Sigmoid colon (tissue), 7 donors: Measurements from ENCODE around the gene GRIN2A. TPM values are rescaled to one million over a fixed set of nuclear protein-coding genes. Genes with fewer than 3 reads are reported as not detected.

ENCODE experiments used
- DNase-seq: peaks from one replicate; pipeline ENCODE4 v3.0.0-alpha.2; 2019
- H3K27ac ChIP-seq, 4 donors: fragments of 200-600 bp; sonication (generic); one replicate each; pipeline ENCODE4 v1.5.1; 2016 to 2019; ENCODE audit warnings: mild to moderate bottlenecking in 1 of 4
- H3K27me3 ChIP-seq, 3 donors: fragments of 200-600 bp; sonication (generic); one replicate each; pipeline ENCODE4 v1.5.1; 2019; ENCODE audit warnings: mild to moderate bottlenecking in 1 of 3
- H3K36me3 ChIP-seq, 4 donors: fragments of 200-600 bp; sonication (generic); one replicate each; pipeline ENCODE4 v1.5.1; 2016 to 2019
- H3K4me1 ChIP-seq, 4 donors: fragments of 200-600 bp; sonication (generic); one replicate each; pipeline ENCODE4 v1.5.1; 2017 to 2019
- H3K4me3 ChIP-seq, 4 donors: fragments of 200-600 bp; sonication (generic); one replicate each; pipeline ENCODE4 v1.5.1; 2017 to 2019; ENCODE audit warnings: mild to moderate bottlenecking in 2 of 4, moderate library complexity in 1 of 4
- H3K9me3 ChIP-seq, 4 donors: fragments of 200-600 bp in 3 of 4; sonication (generic) in 3 of 4; one replicate each; pipeline versions ENCODE4 v1.5.1 to v1.6.1; 2013 to 2019
- EP300 ChIP-seq, 4 donors: sonication (generic); formaldehyde crosslinking; IDR thresholded peaks; one replicate each; pipeline ENCODE4 v1.6.1; 2017; ENCODE audit warnings: antibody characterized with exemption in 4 of 4
- POLR2A ChIP-seq, 2 donors: fragments of 450-650 bp; IDR thresholded peaks; one replicate each; pipeline ENCODE4 v1.6.1; 2016; ENCODE audit warnings: antibody characterized with exemption in 2 of 2, mild to moderate bottlenecking in 2 of 2, moderate library complexity in 2 of 2
- POLR2AphosphoS5 ChIP-seq, 4 donors: sonication (generic); formaldehyde crosslinking; IDR thresholded peaks; one replicate each; pipeline ENCODE4 v1.6.1; 2017; ENCODE audit warnings: antibody characterized with exemption in 4 of 4
- WGBS, 2 donors: extraction: QIAGEN DNeasy Blood & Tissue Kit; methylation state at CpG; one replicate each; pipeline ENCODE4 v1.1.7; 2013; 5-methylcytosine and 5-hydroxymethylcytosine counted together
- intact Hi-C: fragments of 100-400 bp; cut with DNase I; formaldehyde crosslinking; loops from one replicate; pipeline ENCODE4 v1.15.1; 2023
- polyA plus RNA-seq, 3 donors: library from polyadenylated mRNA; stranded (reverse); fragments of 200-250 nt; gene quantifications; one replicate each; pipeline ENCODE4 v1.2.3, GENCODE V29; 2013
- total RNA-seq, 4 donors: library from RNA; depleted of rRNA; stranded (reverse); fragments of >200 nt; gene quantifications; one replicate each; pipeline ENCODE4 v1.1.0, GENCODE V29; 2016
- TF ChIP-seq, protein P1 (sequence below), 4 experiments: fragments of 450-650 bp in 3 of 4; fragments of 200-600 bp in 1 of 4; IDR thresholded peaks; one replicate each; pipeline ENCODE4 v1.5.1; 2016 to 2019; ENCODE audit warnings: antibody characterized with exemption in 4 of 4, mild to moderate bottlenecking in 3 of 4, moderate library complexity in 2 of 4
- donor health status: healthy with polysubstance abuse.
- donor health status: Bipolar disorder and iron deficiency.
- donor health status: healthy.

The GRIN2A gene
- total and polyA plus RNA-seq, 7 donors, result under 0.01 to 0.36 (median 0.09) TPM

DNA sequence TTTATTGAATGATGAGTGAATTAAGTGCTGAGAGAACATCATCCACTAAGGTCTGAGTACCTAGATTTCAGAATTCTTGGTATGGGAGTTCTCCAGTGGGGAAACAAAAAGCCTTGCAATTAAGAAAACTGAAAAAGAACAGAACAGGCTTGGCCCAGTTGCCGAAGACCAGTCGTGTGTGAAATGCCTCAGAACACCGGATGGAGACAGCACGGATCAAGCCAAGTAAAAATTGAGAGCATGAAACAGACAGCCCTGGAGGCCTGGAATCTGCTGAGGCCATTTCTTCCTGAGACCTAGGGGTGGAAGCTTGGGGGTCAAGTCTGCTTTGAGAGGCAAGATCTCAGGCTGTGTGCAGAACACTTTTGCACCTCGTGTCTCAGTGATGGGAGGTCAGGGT lies 43.3 kb downstream of the GRIN2A start:
- WGBS, 2 donors, result 78 to 83% methylated on average over 5 of the region's 5 CpGs
- intact Hi-C loops, result no loop called here
- TF ChIP-seq EP300 (IDR thresholded peaks at IDR 0.05) (no peak), POLR2AphosphoS5 (IDR thresholded peaks at IDR 0.05) (no peak), POLR2A (IDR thresholded peaks at IDR 0.05) (no peak)
- TF ChIP-seq, protein P1, sequence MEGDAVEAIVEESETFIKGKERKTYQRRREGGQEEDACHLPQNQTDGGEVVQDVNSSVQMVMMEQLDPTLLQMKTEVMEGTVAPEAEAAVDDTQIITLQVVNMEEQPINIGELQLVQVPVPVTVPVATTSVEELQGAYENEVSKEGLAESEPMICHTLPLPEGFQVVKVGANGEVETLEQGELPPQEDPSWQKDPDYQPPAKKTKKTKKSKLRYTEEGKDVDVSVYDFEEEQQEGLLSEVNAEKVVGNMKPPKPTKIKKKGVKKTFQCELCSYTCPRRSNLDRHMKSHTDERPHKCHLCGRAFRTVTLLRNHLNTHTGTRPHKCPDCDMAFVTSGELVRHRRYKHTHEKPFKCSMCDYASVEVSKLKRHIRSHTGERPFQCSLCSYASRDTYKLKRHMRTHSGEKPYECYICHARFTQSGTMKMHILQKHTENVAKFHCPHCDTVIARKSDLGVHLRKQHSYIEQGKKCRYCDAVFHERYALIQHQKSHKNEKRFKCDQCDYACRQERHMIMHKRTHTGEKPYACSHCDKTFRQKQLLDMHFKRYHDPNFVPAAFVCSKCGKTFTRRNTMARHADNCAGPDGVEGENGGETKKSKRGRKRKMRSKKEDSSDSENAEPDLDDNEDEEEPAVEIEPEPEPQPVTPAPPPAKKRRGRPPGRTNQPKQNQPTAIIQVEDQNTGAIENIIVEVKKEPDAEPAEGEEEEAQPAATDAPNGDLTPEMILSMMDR (IDR thresholded peaks at IDR 0.05), result no peak
- Histone ChIP-seq H3K36me3 (no peaks in the 10 kb centered on the region), H3K4me3 (no peak overlapping the region), H3K4me1 (peaks cover 0 to 7% (median 0%) of the 10 kb centered on the region in 4 donors), H3K27ac (no peak overlapping the region), H3K27me3 (no peaks in the 10 kb centered on the region), H3K9me3 (no peaks in the 10 kb centered on the region)
- DNase-seq, result no peak

DNA sequence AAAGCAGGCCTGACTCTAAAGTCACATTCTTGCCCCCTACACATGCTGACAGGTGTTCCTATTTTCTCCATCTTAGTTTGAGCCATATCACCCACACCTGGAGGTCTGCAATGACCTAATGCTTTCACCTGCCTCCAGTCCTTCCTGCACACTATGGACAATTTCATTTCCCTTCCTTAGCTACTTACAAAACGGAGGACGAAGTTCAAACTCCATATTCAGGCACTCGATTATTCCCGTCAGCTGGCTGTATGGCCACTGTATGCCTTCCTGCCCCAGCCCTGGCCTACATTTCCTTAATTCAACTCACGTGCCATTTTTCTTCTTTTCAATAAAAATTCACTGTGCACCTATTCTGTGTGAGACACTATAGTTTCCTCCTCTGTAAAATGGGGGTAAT lies 44.9 kb downstream of the GRIN2A start:
- no peaks in the 10 kb centered on the region for H3K9me3 ChIP-seq
- intact Hi-C loops, result no loop called here
- H3K4me1 ChIP-seq, result peaks cover 0 to 7% (median 0%) of the 10 kb centered on the region in 4 donors
- H3K27me3 ChIP-seq, result no peaks in the 10 kb centered on the region
- TF ChIP-seq EP300 (IDR thresholded peaks at IDR 0.05) (no peak), POLR2AphosphoS5 (IDR thresholded peaks at IDR 0.05) (no peak), POLR2A (IDR thresholded peaks at IDR 0.05) (no peak)
- TF ChIP-seq, protein P1 (IDR thresholded peaks at IDR 0.05), result no peak
- DNase-seq, result no peak
- H3K4me3 ChIP-seq, result no peak overlapping the region
- H3K36me3 ChIP-seq, result no peaks in the 10 kb centered on the region
- H3K27ac ChIP-seq, result no peak overlapping the region
- 79 to 82% methylated on average over 5 of the region's 5 CpGs for WGBS, 2 donors

DNA sequence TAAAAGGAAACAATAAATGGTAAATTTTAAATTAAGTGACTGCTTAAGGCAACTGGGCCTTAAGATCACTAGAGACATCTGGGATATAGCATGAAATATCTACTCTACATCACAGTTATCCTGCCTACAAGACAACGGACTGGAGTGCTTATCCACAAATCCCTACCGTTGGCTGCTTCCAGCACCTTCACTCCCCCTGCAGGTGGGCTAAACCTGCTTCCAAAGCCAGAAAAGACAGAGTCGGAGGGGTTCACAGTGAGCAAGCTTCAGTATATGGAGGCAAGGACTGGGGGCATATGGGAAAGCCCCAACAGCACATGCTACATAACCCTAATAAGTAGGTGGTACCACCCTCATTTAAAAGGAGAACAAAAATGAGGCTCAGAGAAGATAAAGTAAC lies 45.3 kb downstream of the GRIN2A start:
- Histone ChIP-seq H3K27ac (no peak overlapping the region), H3K4me1 (peaks cover 0 to 7% (median 0%) of the 10 kb centered on the region in 4 donors), H3K27me3 (no peaks in the 10 kb centered on the region), H3K4me3 (no peak overlapping the region), H3K36me3 (no peaks in the 10 kb centered on the region), H3K9me3 (no peaks in the 10 kb centered on the region)
- intact Hi-C loops, result no loop called here
- WGBS, 2 donors, result 28 to 38% methylated on average over 3 of the region's 3 CpGs
- DNase-seq, result no peak
- TF ChIP-seq POLR2AphosphoS5 (IDR thresholded peaks at IDR 0.05) (no peak), POLR2A (IDR thresholded peaks at IDR 0.05) (no peak), EP300 (IDR thresholded peaks at IDR 0.05) (no peak)
- TF ChIP-seq, protein P1 (IDR thresholded peaks at IDR 0.05), result no peak

DNA sequence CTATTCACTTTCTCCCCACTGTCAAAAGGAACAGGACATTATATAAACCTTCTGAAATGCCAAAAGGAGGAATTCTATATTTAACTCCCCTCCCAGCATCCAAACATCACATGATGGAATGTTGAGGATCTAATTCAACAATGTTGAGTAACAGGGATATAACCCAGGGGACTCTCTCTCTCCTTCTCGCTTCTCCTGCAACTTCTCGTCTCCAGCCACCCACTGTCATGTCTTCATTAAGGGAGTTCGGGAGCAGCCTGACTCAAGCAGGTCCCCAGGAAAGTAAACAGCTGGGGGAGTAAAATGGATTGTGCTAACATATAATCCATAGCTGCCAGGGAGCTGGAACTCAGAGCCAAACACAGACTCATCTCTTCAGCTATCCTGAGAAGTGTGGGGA lies 51.7 kb downstream of the GRIN2A start:
- no peak overlapping the region for H3K4me3 ChIP-seq
- TF ChIP-seq POLR2A (IDR thresholded peaks at IDR 0.05) (no peak), EP300 (IDR thresholded peaks at IDR 0.05) (no peak), POLR2AphosphoS5 (IDR thresholded peaks at IDR 0.05) (no peak)
- TF ChIP-seq, protein P1 (IDR thresholded peaks at IDR 0.05), result no peak
- no peaks in the 10 kb centered on the region for H3K36me3 ChIP-seq
- no peak for DNase-seq
- no peaks in the 10 kb centered on the region for H3K27me3 ChIP-seq
- WGBS, 2 donors, result 66 to 68% methylated on average over 3 of the region's 3 CpGs
- H3K4me1 ChIP-seq, result peaks cover 0 to 25% (median 10%) of the 10 kb centered on the region in 4 donors
- intact Hi-C loops, result no loop called here
- H3K9me3 ChIP-seq, result no peaks in the 10 kb centered on the region
- peak overlapping the region; percentile 13 to 74 (median 19) for H3K27ac ChIP-seq
